Stimulated activated CD8-positive, alpha-beta memory T cell treated with anti-CD3 and anti-CD28 coated beads, Interleukin-7, amount 100 ng/mL, for 4 hours (primary cell): ENCODE results near the gene POLE2.
A peak's percentile ranks its signal among the peaks of the same experiment; 100 is the strongest.
"Not testable (repeated sequence)": the region's sequence is repeated elsewhere in the genome, so short reads cannot be mapped to it uniquely, and the experiment has no call there.

Experiments
- DNase-seq, 2 donors: peaks; one replicate each; pipeline ENCODE4 v3.0.0-alpha.2; 2020; ENCODE audit warnings: low read depth in 2 of 2

Gene POLE2

DNA sequence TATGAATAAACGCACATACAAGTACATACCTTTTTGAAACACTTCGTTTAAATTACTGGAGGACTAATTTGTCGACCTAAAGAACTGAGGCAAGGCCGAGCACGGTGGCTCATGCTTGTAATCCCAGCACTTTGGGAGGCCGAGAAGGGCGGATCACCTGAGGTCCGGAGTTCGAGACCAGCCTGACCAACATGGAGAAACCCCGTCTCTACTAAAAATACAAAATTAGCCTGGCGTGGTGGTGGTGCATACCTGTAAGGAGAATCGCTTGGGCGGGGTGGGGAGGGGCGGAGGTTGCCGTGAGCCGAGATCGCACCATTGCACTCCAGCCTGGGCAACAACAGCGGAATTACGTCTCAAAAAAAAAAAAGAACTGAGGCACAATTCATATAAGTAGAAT, 68.7 kb downstream of the POLE2 start:
- DNase-seq = not testable (repeated sequence)

- DNase-seq = no peak
Measured at GRCh38 chr14:49617852-49618519, 70.0 kb downstream of the POLE2 start.

DNA sequence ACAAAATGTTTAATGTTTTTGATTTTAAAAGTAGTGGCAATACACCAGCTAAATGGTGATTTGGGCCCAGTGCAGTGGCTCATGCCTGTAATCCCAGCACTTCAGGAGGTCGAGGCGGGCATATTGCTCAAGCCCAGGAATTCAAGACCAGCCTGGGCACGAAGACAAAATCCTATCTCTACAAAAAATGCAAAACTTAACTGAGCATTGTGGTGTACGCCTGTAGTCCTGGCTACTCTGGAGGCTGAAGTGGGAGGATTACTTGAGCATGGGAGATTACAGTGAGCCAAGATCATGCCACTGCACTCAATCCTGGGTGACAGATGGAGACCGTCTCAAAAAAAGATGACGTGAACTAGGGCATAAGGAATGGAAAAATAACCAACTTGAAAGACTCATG, 72.2 kb downstream of the POLE2 start:
- DNase-seq = no peak

- DNase-seq = no peak
Measured at GRCh38 chr14:49614196-49614595, 73.8 kb downstream of the POLE2 start.

DNA sequence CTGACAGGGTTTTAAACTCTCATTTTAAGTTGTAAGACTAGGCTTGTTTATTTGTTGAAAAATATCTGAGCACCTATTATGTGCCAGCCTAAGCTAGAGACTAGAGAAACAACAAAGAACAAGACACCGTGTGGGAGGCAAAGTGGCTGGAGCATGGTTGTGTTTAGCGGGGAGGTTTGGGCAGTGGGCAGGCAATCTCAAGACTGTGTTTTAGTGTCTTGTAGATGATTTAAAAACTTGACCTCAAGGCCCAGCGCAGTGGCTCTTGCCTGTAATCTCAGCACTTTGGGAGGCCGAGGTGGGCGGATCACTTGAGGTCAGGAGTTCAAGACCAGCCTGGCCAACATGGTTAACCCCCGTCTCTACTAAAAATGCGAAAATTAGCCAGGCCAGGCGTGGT, 75.3 kb downstream of the POLE2 start:
- DNase-seq = no peak

GRCh38 chr14:49612251-49612650, 75.8 kb downstream of the POLE2 start:
- DNase-seq = no peak

GRCh38 chr14:49607583-49607982, 80.4 kb downstream of the POLE2 start:
- no peak for DNase-seq

DNA sequence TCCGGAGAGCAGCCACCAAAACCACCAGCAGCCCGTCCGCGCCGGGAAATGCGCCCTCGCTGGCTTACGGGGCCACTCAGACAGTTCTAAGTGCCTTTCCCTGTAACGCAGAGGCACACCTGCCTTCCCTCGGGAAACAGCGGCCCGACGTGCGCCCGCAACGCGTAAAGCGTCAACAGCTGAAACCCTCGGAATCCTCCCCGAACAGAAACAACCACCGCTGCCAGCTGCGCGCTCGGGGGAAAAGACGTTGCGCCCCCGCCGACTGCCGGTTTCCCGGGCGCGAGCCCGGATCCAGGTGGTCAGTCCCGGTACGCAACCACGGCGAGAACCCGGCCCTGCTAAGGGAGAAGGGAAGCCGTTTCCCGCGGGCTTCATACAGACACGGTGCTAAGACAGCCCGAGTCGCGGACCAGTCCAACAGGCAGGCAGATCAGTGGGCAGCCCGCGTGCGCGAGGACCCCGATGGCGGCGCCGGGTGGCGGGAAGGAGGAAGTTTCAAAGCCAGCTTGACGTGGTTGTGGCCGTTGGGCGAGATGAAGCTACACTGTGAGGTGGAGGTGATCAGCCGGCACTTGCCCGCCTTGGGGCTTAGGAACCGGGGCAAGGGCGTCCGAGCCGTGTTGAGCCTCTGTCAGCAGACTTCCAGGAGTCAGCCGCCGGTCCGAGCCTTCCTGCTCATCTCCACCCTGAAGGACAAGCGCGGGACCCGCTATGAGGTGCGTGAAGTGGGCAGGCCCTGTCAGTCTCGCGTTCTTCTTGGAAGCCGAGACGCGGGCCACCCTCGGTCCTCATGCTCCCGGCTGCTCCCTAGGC, 89.3 kb downstream of the POLE2 start, which contains the start of gene LRR1:
TSS of gene LRR1 (plus strand) at position 456 of the 816 bp plus-strand sequence. CDS start at position 537, 81 bp downstream.
- DNase-seq = peak; percentile 69 to 73

- DNase-seq = no peak
Measured at GRCh38 chr14:49598189-49598484, 89.9 kb downstream of the POLE2 start.

GRCh38 chr14:49594347-49595091, 93.5 kb downstream of the POLE2 start:
- DNase-seq = no peak
